Measurements from ENCODE around the gene PIK3CB.

DNA sequence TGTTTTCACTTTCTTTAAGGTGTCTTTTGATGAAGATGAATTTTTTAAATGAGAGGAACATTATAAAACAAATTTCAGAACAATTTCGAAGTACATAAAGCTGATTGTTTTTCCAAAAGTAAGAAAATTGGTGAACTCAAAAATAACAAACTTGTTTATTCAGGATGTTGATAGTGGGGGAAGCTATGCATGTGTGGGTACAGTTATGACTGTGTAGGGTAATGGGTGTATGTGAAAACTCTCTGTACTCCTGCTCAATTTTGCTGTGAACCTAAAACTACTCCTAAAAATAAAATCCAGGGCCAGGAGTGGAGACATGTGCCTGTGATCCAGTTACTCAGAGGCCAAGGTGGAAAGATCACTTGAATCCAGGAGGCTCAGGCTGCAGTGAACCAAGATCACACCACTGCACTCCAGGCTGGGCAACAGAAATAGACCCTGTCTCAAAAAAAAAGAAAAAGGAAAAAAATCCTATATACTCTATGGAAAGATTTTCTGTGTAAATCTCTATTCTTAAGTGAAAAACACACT, 37.2 kb downstream of the PIK3CB start:
- TF ChIP-seq, protein P1, sequence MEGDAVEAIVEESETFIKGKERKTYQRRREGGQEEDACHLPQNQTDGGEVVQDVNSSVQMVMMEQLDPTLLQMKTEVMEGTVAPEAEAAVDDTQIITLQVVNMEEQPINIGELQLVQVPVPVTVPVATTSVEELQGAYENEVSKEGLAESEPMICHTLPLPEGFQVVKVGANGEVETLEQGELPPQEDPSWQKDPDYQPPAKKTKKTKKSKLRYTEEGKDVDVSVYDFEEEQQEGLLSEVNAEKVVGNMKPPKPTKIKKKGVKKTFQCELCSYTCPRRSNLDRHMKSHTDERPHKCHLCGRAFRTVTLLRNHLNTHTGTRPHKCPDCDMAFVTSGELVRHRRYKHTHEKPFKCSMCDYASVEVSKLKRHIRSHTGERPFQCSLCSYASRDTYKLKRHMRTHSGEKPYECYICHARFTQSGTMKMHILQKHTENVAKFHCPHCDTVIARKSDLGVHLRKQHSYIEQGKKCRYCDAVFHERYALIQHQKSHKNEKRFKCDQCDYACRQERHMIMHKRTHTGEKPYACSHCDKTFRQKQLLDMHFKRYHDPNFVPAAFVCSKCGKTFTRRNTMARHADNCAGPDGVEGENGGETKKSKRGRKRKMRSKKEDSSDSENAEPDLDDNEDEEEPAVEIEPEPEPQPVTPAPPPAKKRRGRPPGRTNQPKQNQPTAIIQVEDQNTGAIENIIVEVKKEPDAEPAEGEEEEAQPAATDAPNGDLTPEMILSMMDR (IDR thresholded peaks at IDR 0.05), result no peak
- TF ChIP-seq TCF7L2 (IDR thresholded peaks at IDR 0.05; ENCODE audit: low read depth, low read length), result no peak
